ENCODE measurements around the gene RGS7BP. TPM values are rescaled to one million over a fixed set of nuclear protein-coding genes. Genes with fewer than 3 reads are reported as not detected.

The RGS7BP gene
- total and polyA plus RNA-seq, 9 donors = 1.4 to 6.5 (median 4.3) TPM

DNA sequence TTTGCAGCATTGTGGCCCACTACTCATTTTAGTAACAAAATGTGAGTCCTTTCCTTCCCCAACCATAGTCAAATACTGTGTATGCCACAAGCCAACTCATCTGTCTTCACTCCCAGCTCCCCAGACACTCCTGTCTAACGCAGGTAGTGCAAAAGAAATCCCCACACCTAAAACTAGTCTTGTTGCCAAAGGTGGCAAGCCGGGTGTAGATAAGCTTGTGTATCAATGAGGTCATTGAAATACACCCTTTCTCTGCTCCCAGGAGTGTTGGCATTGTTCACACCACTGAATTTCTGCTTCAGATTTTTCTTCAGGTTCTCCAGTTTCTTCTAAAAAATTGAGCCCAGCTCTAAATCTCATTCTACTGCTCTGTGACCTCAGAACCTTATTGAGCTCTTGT is 19.7 kb upstream of the RGS7BP start:
- intact Hi-C loops (cut with DNase I) = no loop called here
- no peaks in the 10 kb centered on the region for H3K4me1 ChIP-seq (ENCODE audit: insufficient read depth)
- TF ChIP-seq POLR2A (IDR thresholded peaks at IDR 0.05) (no peak), EP300 (IDR thresholded peaks at IDR 0.05) (no peak)
- TF ChIP-seq, protein P1, sequence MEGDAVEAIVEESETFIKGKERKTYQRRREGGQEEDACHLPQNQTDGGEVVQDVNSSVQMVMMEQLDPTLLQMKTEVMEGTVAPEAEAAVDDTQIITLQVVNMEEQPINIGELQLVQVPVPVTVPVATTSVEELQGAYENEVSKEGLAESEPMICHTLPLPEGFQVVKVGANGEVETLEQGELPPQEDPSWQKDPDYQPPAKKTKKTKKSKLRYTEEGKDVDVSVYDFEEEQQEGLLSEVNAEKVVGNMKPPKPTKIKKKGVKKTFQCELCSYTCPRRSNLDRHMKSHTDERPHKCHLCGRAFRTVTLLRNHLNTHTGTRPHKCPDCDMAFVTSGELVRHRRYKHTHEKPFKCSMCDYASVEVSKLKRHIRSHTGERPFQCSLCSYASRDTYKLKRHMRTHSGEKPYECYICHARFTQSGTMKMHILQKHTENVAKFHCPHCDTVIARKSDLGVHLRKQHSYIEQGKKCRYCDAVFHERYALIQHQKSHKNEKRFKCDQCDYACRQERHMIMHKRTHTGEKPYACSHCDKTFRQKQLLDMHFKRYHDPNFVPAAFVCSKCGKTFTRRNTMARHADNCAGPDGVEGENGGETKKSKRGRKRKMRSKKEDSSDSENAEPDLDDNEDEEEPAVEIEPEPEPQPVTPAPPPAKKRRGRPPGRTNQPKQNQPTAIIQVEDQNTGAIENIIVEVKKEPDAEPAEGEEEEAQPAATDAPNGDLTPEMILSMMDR (IDR thresholded peaks at IDR 0.05) = no peak
- WGBS, 3 donors = 51 to 69% (median 69%) methylated on average over 2 of the region's 2 CpGs
- no peak overlapping the region for H3K27ac ChIP-seq
- DNase-seq = no peak
- peaks cover 0 to 4% of the 10 kb centered on the region in 2 donors for H3K9me3 ChIP-seq
- no peak overlapping the region for H3K4me3 ChIP-seq
- no peaks in the 10 kb centered on the region for H3K36me3 ChIP-seq
- no peaks in the 10 kb centered on the region for H3K27me3 ChIP-seq

DNA sequence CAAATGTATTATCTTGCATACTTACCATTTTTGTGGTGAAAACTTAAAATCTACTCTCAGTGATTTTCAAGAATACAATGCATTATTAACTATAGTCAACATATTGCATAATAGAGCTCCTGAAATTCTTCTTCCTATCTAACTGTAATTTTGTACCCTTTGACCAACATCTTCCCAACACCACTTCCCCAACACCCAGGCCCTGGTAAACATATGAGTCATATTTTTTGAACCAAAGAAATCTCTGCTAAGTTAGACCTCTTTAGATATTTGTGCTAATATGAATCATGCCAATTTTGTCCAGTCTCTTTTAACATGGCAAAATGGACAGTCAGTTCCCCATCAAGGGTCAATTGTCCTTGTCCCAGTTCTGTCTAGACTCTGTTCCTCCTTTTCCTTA is 18.5 kb upstream of the RGS7BP start:
- Histone ChIP-seq H3K27ac (no peak overlapping the region), H3K9me3 (peaks cover 0 to 4% of the 10 kb centered on the region in 2 donors), H3K36me3 (no peaks in the 10 kb centered on the region), H3K4me1 (ENCODE audit: insufficient read depth) (no peaks in the 10 kb centered on the region), H3K27me3 (no peaks in the 10 kb centered on the region), H3K4me3 (no peak overlapping the region)
- TF ChIP-seq, protein P1 (IDR thresholded peaks at IDR 0.05) = no peak
- TF ChIP-seq POLR2A (IDR thresholded peaks at IDR 0.05) (no peak), EP300 (IDR thresholded peaks at IDR 0.05) (no peak)
- intact Hi-C loops (cut with DNase I) = no loop called here
- DNase-seq = no peak

GRCh38 chr5:64489857-64490256 is 16.0 kb upstream of the RGS7BP start:
- no peak overlapping the region for H3K4me3 ChIP-seq
- H3K36me3 ChIP-seq = no peaks in the 10 kb centered on the region
- no peaks in the 10 kb centered on the region for H3K9me3 ChIP-seq
- TF ChIP-seq POLR2A (IDR thresholded peaks at IDR 0.05) = no peak
- TF ChIP-seq EP300 (IDR thresholded peaks at IDR 0.05) = no peak
- TF ChIP-seq, protein P1 (IDR thresholded peaks at IDR 0.05) = no peak
- no peak for DNase-seq
- H3K4me1 ChIP-seq (ENCODE audit: insufficient read depth) = no peaks in the 10 kb centered on the region
- no peak overlapping the region for H3K27ac ChIP-seq
- no peaks in the 10 kb centered on the region for H3K27me3 ChIP-seq
- 45 to 78% (median 51%) methylated on average over 5 of the region's 5 CpGs for WGBS, 3 donors
- intact Hi-C loops (cut with DNase I) = no loop called here

- Histone ChIP-seq H3K4me1 (ENCODE audit: insufficient read depth) (peaks cover 1% of the 10 kb centered on the region), H3K27ac (no peak overlapping the region), H3K4me3 (no peak overlapping the region), H3K9me3 (no peaks in the 10 kb centered on the region), H3K36me3 (no peaks in the 10 kb centered on the region), H3K27me3 (no peaks in the 10 kb centered on the region)
- 9 to 43% (median 25%) methylated on average over 2 of the region's 2 CpGs for WGBS, 3 donors
- no peak for TF ChIP-seq EP300 (IDR thresholded peaks at IDR 0.05)
- TF ChIP-seq, protein P1 (IDR thresholded peaks at IDR 0.05) = no peak
- TF ChIP-seq POLR2A (IDR thresholded peaks at IDR 0.05) = no peak
- DNase-seq = no peak
- intact Hi-C loops (cut with DNase I) = no loop called here
These were observed 8.4 kb upstream of the RGS7BP start for GRCh38 chr5:64497386-64497785.

GRCh38 chr5:64502196-64502595 is 3.6 kb upstream of the RGS7BP start:
- H3K27ac ChIP-seq = no peak overlapping the region
- H3K4me3 ChIP-seq = no peak overlapping the region
- WGBS, 3 donors = 2 to 14% (median 8%) methylated on average over 5 of the region's 5 CpGs
- intact Hi-C loops (cut with DNase I) = no loop called here
- no peaks in the 10 kb centered on the region for H3K36me3 ChIP-seq
- H3K4me1 ChIP-seq (ENCODE audit: insufficient read depth) = peaks cover 3% of the 10 kb centered on the region
- no peaks in the 10 kb centered on the region for H3K27me3 ChIP-seq
- TF ChIP-seq, protein P1 (IDR thresholded peaks at IDR 0.05) = no peak
- TF ChIP-seq EP300 (IDR thresholded peaks at IDR 0.05) (no peak), POLR2A (IDR thresholded peaks at IDR 0.05) (no peak)
- no peak for DNase-seq
- H3K9me3 ChIP-seq = no peaks in the 10 kb centered on the region
